Kidney epithelial cell (primary cell): ENCODE measurements around the gene SORCS3. TPM values are rescaled to one million over a fixed set of nuclear protein-coding genes. Genes with fewer than 3 reads are reported as not detected.

ENCODE experiments used
- DNase-seq: peaks from one replicate; pipeline ENCODE4 v3.0.0-alpha.2; 2010; ENCODE audit warnings: low read depth
- H3K27me3 ChIP-seq: 2 replicates; pipeline ENCODE4 v1.6.0; 2011; ENCODE audit warnings: low read length; ENCODE audit not compliant: control insufficient read depth, insufficient read depth
- H3K36me3 ChIP-seq: 2 replicates; pipeline ENCODE4 v1.5.1; 2011; ENCODE audit warnings: low read length; ENCODE audit not compliant: control insufficient read depth, insufficient read depth
- H3K4me3 ChIP-seq: 2 replicates; pipeline ENCODE4 v1.5.1; 2011; ENCODE audit warnings: low read depth, mild to moderate bottlenecking, control low read depth, low read length
- CTCF ChIP-seq: IDR thresholded peaks from 2 replicates; pipeline ENCODE4 v1.5.1; 2011; ENCODE audit warnings: mild to moderate bottlenecking, moderate library complexity, low read length, control low read depth, inconsistent platforms; ENCODE audit not compliant: insufficient read depth, poor library complexity, severe bottlenecking
- total RNA-seq: library from RNA; depleted of rRNA; stranded (reverse); fragments of >200 nt; gene quantifications from 2 replicates; pipeline ENCODE4 v1.2.3, GENCODE V29; 2015

Gene SORCS3
- total RNA-seq, 1 donor from 2014 or later, result 0.96 TPM

- DNase-seq, result no peak
- no peak for TF ChIP-seq CTCF
Observed at GRCh38 chr10:104613406-104613805, 27.7 kb upstream of the SORCS3 start.

GRCh38 chr10:104614245-104614831 lies 26.8 kb upstream of the SORCS3 start:
- peak; percentile 63 for TF ChIP-seq CTCF
- no peak for DNase-seq
- no peaks in the 10 kb centered on the region for H3K27me3 ChIP-seq
- H3K4me3 ChIP-seq, result no peak overlapping the region
- H3K36me3 ChIP-seq, result no peaks in the 10 kb centered on the region

More at GRCh38 chr10:104613406-104613805, 27.7 kb upstream of the SORCS3 start:
- Histone ChIP-seq H3K36me3 (no peaks in the 10 kb centered on the region), H3K27me3 (no peaks in the 10 kb centered on the region), H3K4me3 (no peak overlapping the region)

GRCh38 chr10:104615136-104615535 lies 26.0 kb upstream of the SORCS3 start:
- Histone ChIP-seq H3K27me3 (no peaks in the 10 kb centered on the region), H3K36me3 (no peaks in the 10 kb centered on the region), H3K4me3 (no peak overlapping the region)
- no peak for TF ChIP-seq CTCF
- DNase-seq, result no peak

GRCh38 chr10:104617831-104618230 lies 23.3 kb upstream of the SORCS3 start:
- no peak for TF ChIP-seq CTCF
- DNase-seq, result no peak
- Histone ChIP-seq H3K27me3 (no peaks in the 10 kb centered on the region), H3K36me3 (no peaks in the 10 kb centered on the region), H3K4me3 (no peak overlapping the region)

GRCh38 chr10:104622175-104622574 lies 18.9 kb upstream of the SORCS3 start:
- no peak overlapping the region for H3K4me3 ChIP-seq
- no peak for DNase-seq
- H3K27me3 ChIP-seq, result no peaks in the 10 kb centered on the region
- no peaks in the 10 kb centered on the region for H3K36me3 ChIP-seq
- TF ChIP-seq CTCF, result no peak

- peak; percentile 65 for TF ChIP-seq CTCF
- DNase-seq, result no peak
- no peaks in the 10 kb centered on the region for H3K27me3 ChIP-seq
- H3K36me3 ChIP-seq, result no peaks in the 10 kb centered on the region
- H3K4me3 ChIP-seq, result no peak overlapping the region
Observed at GRCh38 chr10:104622598-104623209, 18.4 kb upstream of the SORCS3 start.
